ENCODE measurements around the gene PPARD.
"Not testable (repeated sequence)": the region's sequence is repeated elsewhere in the genome, so short reads cannot be mapped to it uniquely, and the experiment has no call there.

DNA sequence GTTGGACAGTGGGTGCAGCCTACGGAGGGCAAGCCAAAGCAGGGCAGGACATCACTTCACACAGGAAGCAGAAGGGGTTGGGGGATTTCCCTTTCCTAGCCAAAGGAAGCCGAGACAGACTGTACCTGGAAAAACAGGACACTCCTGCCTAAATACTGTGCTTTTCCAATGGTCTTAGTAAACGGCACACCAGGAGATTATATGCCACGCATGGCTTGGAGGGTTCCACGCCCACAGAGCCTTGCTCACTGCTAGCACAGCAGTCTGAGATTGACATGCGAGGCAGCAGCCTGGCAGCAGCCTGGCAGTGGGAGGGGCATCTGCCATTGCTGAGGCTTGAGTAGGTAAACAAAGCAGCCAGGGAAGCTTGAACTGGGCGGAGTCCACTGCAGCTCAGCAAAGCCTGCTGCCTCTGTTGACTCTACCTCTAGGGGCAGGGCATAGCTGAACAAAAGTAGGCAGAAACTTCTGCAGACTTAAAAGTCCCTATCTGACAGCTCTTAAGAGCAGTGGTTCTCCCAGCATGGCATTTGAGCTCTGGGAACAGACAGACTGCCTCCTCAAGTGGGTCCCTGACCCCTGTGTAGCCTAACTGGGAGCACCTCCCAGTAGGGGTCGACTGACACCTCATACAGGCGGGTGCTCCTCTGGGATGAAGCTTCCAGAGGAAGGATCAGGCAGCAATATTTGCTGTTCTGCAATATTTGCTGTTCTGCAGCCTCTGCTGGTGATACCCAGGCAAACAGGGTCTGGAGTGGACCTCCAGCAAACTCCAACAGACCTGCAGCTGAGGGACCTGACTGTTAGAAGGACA lies 10.1 kb upstream of the PPARD start:
- TF ChIP-seq, protein P1, sequence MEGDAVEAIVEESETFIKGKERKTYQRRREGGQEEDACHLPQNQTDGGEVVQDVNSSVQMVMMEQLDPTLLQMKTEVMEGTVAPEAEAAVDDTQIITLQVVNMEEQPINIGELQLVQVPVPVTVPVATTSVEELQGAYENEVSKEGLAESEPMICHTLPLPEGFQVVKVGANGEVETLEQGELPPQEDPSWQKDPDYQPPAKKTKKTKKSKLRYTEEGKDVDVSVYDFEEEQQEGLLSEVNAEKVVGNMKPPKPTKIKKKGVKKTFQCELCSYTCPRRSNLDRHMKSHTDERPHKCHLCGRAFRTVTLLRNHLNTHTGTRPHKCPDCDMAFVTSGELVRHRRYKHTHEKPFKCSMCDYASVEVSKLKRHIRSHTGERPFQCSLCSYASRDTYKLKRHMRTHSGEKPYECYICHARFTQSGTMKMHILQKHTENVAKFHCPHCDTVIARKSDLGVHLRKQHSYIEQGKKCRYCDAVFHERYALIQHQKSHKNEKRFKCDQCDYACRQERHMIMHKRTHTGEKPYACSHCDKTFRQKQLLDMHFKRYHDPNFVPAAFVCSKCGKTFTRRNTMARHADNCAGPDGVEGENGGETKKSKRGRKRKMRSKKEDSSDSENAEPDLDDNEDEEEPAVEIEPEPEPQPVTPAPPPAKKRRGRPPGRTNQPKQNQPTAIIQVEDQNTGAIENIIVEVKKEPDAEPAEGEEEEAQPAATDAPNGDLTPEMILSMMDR (IDR thresholded peaks at IDR 0.05; ENCODE audit: low read depth, low read length), result not testable (repeated sequence)
- not testable (repeated sequence) for TF ChIP-seq POLR2A (IDR thresholded peaks at IDR 0.05; ENCODE audit: extremely low read depth, insufficient read length); MYC (IDR thresholded peaks at IDR 0.05; ENCODE audit: low read depth, low read length)
